ENCODE measurements around the gene UBE2I.
A peak's percentile ranks its signal among the peaks of the same experiment; 100 is the strongest.

UBE2I gene

GRCh38 chr16:1349951-1350350, 40.5 kb downstream of the UBE2I start:
- Histone ChIP-seq H3K27ac (no peak overlapping the region), H3K4me3 (no peak overlapping the region)

- peak overlapping the region in 10 of 21 experiments; percentile 66 to 94 (median 81) for H3K27ac ChIP-seq
- peak overlapping the region; percentile 70 to 99 (median 95) for H3K4me3 ChIP-seq
These were observed 41.3 kb downstream of the UBE2I start for GRCh38 chr16:1350691-1351090.

- Histone ChIP-seq H3K4me3 (peak overlapping the region; percentile 70 to 99 (median 95)), H3K27ac (peak overlapping the region; percentile 16 to 94 (median 83))
These were observed 41.8 kb downstream of the UBE2I start for GRCh38 chr16:1351215-1351581.

GRCh38 chr16:1351582-1352362, 42.3 kb downstream of the UBE2I start, which contains the start of the genes GNPTG and TSR3:
Gene GNPTG, plus strand, starts transcription at chr16:1351931. Its CDS starts 35 bp downstream, at chr16:1351966.
Gene TSR3, minus strand, starts transcription at chr16:1351878. Its CDS starts 74 bp downstream, at chr16:1351804.
- H3K27ac ChIP-seq = peak within 1 kb of the TSS; percentile 16 to 94 (median 83)

GRCh38 chr16:1354815-1355540, 45.5 kb downstream of the UBE2I start:
- no peak overlapping the region for H3K27ac ChIP-seq
- H3K4me3 ChIP-seq = no peak overlapping the region

More at GRCh38 chr16:1351582-1352362, 42.3 kb downstream of the UBE2I start, which contains the start of the genes GNPTG and TSR3:
- peak within 1 kb of the TSS; percentile 70 to 99 (median 95) for H3K4me3 ChIP-seq

GRCh38 chr16:1355591-1355990, 46.2 kb downstream of the UBE2I start:
- Histone ChIP-seq H3K4me3 (no peak overlapping the region), H3K27ac (peak overlapping the region in 1 of 21 experiments; percentile 21)

- Histone ChIP-seq H3K27ac (peak overlapping the region in 1 of 21 experiments; percentile 21), H3K4me3 (no peak overlapping the region)
These were observed 46.8 kb downstream of the UBE2I start for GRCh38 chr16:1356061-1356900.

- H3K27ac ChIP-seq = peak overlapping the region in 1 of 21 experiments; percentile 22
- H3K4me3 ChIP-seq = no peak overlapping the region
These were observed 48.6 kb downstream of the UBE2I start for GRCh38 chr16:1357906-1358566.

- no peak overlapping the region for H3K27ac ChIP-seq
These were observed 52.4 kb downstream of the UBE2I start for GRCh38 chr16:1361685-1362360.

GRCh38 chr16:1362807-1363206, 53.4 kb downstream of the UBE2I start:
- H3K27ac ChIP-seq = no peak overlapping the region

More at GRCh38 chr16:1361685-1362360, 52.4 kb downstream of the UBE2I start:
- no peak overlapping the region for H3K4me3 ChIP-seq

GRCh38 chr16:1363501-1364041, 54.1 kb downstream of the UBE2I start:
- Histone ChIP-seq H3K27ac (no peak overlapping the region), H3K4me3 (no peak overlapping the region)

More at GRCh38 chr16:1362807-1363206, 53.4 kb downstream of the UBE2I start:
- H3K4me3 ChIP-seq = no peak overlapping the region

GRCh38 chr16:1364510-1364909, 55.1 kb downstream of the UBE2I start:
- Histone ChIP-seq H3K4me3 (no peak overlapping the region), H3K27ac (no peak overlapping the region)

- Histone ChIP-seq H3K4me3 (no peak overlapping the region), H3K27ac (no peak overlapping the region)
These were observed 56.8 kb downstream of the UBE2I start for GRCh38 chr16:1366060-1366711.

- H3K27ac ChIP-seq = no peak overlapping the region
- no peak overlapping the region for H3K4me3 ChIP-seq
These were observed 57.4 kb downstream of the UBE2I start for GRCh38 chr16:1366712-1367299.

GRCh38 chr16:1367486-1368174, 58.2 kb downstream of the UBE2I start:
- Histone ChIP-seq H3K4me3 (no peak overlapping the region), H3K27ac (no peak overlapping the region)

GRCh38 chr16:1371054-1371978, 61.9 kb downstream of the UBE2I start:
- Histone ChIP-seq H3K27ac (no peak overlapping the region), H3K4me3 (no peak overlapping the region)
